ENCODE results near the gene FOSL2.

- TF ChIP-seq CTCF (IDR thresholded peaks at IDR 0.05 in 2 of 3, conservative IDR thresholded peaks at IDR 0.05 in 1 of 3; ENCODE audit: borderline replicate concordance in 1 of 3, insufficient read depth in 1 of 3, low read depth in 2 of 3, low read length in 2 of 3) (no peak), SIN3A (IDR thresholded peaks at IDR 0.05; ENCODE audit: low read depth) (no peak), EZH2phosphoT487 (IDR thresholded peaks at IDR 0.05; ENCODE audit: borderline replicate concordance) (no peak), POLR2A (IDR thresholded peaks at IDR 0.05; ENCODE audit: borderline replicate concordance, extremely low read depth, insufficient read depth, insufficient read length) (no peak), ATF3 (IDR thresholded peaks at IDR 0.05) (no peak)
Measured at GRCh38 chr2:28362991-28363521, 29.6 kb upstream of the FOSL2 start.

Data from HCT116 (cell line).